AG09319 (cell line): ENCODE measurements around the gene PITPNC1.
A peak's percentile ranks its signal among the peaks of the same experiment; 100 is the strongest.

Experiments
- DNase-seq: peaks from one replicate; pipeline ENCODE4 v3.0.0-alpha.2; 2010; ENCODE audit warnings: low read depth; ENCODE audit errors: extremely low read depth
- CTCF ChIP-seq: IDR thresholded peaks from 2 replicates; pipeline ENCODE4 v1.5.1; 2011; ENCODE audit warnings: low read depth, mild to moderate bottlenecking, inconsistent platforms, low read length, moderate library complexity

PITPNC1 gene

GRCh38 chr17:67349420-67349819 is 27.7 kb upstream of the PITPNC1 start:
- DNase-seq: no peak
- no peak for TF ChIP-seq CTCF

- DNase-seq: no peak
- TF ChIP-seq CTCF: no peak
Observed at GRCh38 chr17:67353161-67353560, 23.9 kb upstream of the PITPNC1 start.

GRCh38 chr17:67353929-67354574 is 23.0 kb upstream of the PITPNC1 start:
- DNase-seq: no peak
- no peak for TF ChIP-seq CTCF

GRCh38 chr17:67358612-67359011 is 18.5 kb upstream of the PITPNC1 start:
- no peak for TF ChIP-seq CTCF
- no peak for DNase-seq

- no peak for DNase-seq
- peak; percentile 32 for TF ChIP-seq CTCF
Observed at GRCh38 chr17:67359960-67360791, 16.9 kb upstream of the PITPNC1 start.

- no peak for DNase-seq
- TF ChIP-seq CTCF: no peak
Observed at GRCh38 chr17:67360880-67361279, 16.2 kb upstream of the PITPNC1 start.

- DNase-seq: no peak
- TF ChIP-seq CTCF: no peak
Observed at GRCh38 chr17:67362173-67362572, 14.9 kb upstream of the PITPNC1 start.
